Measurements from ENCODE around the gene TNFRSF14. TPM values are rescaled to one million over a fixed set of nuclear protein-coding genes. Genes with fewer than 3 reads are reported as not detected.

The TNFRSF14 gene
- total and polyA plus RNA-seq, 4 donors, result 14.8 to 38.1 (median 29.1) TPM

DNA sequence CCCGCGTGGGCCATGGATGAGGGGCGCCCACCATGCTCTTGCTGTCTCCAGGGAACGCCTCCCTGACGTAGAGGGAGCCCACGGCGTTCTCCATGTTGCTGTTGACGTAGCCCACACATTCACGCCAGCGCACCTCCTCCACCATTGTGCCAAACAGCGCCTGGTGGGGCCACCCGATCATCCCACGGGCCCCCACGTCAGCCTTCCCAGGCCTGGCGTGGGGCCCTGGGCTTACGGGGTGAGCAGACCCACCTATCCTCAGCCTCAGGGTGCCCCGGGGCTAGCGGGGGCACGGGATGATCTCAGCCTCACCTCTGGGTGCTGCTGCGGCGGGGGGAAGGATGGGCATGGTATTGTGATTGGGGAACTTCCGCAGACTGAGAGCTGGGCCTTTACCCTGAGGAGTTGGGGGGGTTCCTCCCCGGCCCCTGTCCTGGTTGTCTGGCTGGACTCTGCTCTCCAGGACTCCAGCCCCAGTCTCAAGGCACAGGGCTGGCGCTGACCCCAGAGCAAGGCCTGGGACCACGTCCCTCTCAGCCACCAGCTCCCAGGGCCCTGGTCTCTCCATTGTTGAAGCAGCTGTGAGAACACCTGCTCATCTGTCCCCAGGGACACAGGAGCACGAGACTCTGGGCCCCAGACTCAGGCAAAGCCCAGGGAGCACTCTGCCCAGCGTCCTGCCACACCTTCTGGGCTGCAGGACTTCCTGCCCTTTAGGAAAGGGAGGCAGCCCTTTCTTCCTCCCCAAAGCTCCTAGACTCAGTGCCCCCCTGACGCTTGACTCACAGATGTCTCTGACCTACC is 40.6 kb downstream of the TNFRSF14 start:
- Histone ChIP-seq H3K4me3 (ENCODE audit: low read depth in 1 of 3, low read length in 3 of 3) (no peak overlapping the region), H3K9me3 (ENCODE audit: control insufficient read depth in 4 of 4, low read length in 3 of 4) (no peaks in the 10 kb centered on the region), H3K4me1 (ENCODE audit: control insufficient read depth in 4 of 4, insufficient read depth in 4 of 4, low read length in 3 of 4) (no peaks in the 10 kb centered on the region), H3K9ac (ENCODE audit: low read depth in 1 of 2, low read length in 2 of 2) (no peak overlapping the region), H3K36me3 (ENCODE audit: control insufficient read depth in 4 of 4, insufficient read depth in 3 of 4, low read depth in 1 of 4, low read length in 3 of 4) (no peaks in the 10 kb centered on the region), H3K27ac (ENCODE audit: low read depth in 1 of 2, low read length in 2 of 2) (no peak overlapping the region), H3K27me3 (ENCODE audit: control insufficient read depth in 4 of 4, insufficient read depth in 4 of 4, low read length in 3 of 4) (no peaks in the 10 kb centered on the region)
- WGBS, result 91% methylated on average over 28 of the region's 28 CpGs
- DNase-seq (ENCODE audit: low spot score), result no peak
- TF ChIP-seq JUND (IDR thresholded peaks at IDR 0.05) (no peak), TAF1 (conservative IDR thresholded peaks at IDR 0.05) (no peak), NR2F2 (IDR thresholded peaks at IDR 0.05) (no peak), RAD21 (IDR thresholded peaks at IDR 0.05) (no peak), RXRA (IDR thresholded peaks at IDR 0.05) (no peak), HNF4G (IDR thresholded peaks at IDR 0.05) (no peak), EGR1 (IDR thresholded peaks at IDR 0.05; ENCODE audit: low read depth in 2 of 2) (no peak), SP1 (IDR thresholded peaks at IDR 0.05) (no peak), FOXA2 (IDR thresholded peaks at IDR 0.05) (no peak), YY1 (IDR thresholded peaks at IDR 0.05) (no peak)
- TF ChIP-seq, protein P1, sequence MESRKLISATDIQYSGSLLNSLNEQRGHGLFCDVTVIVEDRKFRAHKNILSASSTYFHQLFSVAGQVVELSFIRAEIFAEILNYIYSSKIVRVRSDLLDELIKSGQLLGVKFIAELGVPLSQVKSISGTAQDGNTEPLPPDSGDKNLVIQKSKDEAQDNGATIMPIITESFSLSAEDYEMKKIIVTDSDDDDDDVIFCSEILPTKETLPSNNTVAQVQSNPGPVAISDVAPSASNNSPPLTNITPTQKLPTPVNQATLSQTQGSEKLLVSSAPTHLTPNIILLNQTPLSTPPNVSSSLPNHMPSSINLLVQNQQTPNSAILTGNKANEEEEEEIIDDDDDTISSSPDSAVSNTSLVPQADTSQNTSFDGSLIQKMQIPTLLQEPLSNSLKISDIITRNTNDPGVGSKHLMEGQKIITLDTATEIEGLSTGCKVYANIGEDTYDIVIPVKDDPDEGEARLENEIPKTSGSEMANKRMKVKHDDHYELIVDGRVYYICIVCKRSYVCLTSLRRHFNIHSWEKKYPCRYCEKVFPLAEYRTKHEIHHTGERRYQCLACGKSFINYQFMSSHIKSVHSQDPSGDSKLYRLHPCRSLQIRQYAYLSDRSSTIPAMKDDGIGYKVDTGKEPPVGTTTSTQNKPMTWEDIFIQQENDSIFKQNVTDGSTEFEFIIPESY (IDR thresholded peaks at IDR 0.05), result no peak
- TF ChIP-seq, protein P2, sequence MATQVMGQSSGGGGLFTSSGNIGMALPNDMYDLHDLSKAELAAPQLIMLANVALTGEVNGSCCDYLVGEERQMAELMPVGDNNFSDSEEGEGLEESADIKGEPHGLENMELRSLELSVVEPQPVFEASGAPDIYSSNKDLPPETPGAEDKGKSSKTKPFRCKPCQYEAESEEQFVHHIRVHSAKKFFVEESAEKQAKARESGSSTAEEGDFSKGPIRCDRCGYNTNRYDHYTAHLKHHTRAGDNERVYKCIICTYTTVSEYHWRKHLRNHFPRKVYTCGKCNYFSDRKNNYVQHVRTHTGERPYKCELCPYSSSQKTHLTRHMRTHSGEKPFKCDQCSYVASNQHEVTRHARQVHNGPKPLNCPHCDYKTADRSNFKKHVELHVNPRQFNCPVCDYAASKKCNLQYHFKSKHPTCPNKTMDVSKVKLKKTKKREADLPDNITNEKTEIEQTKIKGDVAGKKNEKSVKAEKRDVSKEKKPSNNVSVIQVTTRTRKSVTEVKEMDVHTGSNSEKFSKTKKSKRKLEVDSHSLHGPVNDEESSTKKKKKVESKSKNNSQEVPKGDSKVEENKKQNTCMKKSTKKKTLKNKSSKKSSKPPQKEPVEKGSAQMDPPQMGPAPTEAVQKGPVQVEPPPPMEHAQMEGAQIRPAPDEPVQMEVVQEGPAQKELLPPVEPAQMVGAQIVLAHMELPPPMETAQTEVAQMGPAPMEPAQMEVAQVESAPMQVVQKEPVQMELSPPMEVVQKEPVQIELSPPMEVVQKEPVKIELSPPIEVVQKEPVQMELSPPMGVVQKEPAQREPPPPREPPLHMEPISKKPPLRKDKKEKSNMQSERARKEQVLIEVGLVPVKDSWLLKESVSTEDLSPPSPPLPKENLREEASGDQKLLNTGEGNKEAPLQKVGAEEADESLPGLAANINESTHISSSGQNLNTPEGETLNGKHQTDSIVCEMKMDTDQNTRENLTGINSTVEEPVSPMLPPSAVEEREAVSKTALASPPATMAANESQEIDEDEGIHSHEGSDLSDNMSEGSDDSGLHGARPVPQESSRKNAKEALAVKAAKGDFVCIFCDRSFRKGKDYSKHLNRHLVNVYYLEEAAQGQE (IDR thresholded peaks at IDR 0.05), result no peak
- TF ChIP-seq, protein P3, sequence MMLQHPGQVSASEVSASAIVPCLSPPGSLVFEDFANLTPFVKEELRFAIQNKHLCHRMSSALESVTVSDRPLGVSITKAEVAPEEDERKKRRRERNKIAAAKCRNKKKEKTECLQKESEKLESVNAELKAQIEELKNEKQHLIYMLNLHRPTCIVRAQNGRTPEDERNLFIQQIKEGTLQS (IDR thresholded peaks at IDR 0.05), result no peak
- TF ChIP-seq, protein P4, sequence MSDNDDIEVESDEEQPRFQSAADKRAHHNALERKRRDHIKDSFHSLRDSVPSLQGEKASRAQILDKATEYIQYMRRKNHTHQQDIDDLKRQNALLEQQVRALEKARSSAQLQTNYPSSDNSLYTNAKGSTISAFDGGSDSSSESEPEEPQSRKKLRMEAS (IDR thresholded peaks at IDR 0.05), result no peak

DNA sequence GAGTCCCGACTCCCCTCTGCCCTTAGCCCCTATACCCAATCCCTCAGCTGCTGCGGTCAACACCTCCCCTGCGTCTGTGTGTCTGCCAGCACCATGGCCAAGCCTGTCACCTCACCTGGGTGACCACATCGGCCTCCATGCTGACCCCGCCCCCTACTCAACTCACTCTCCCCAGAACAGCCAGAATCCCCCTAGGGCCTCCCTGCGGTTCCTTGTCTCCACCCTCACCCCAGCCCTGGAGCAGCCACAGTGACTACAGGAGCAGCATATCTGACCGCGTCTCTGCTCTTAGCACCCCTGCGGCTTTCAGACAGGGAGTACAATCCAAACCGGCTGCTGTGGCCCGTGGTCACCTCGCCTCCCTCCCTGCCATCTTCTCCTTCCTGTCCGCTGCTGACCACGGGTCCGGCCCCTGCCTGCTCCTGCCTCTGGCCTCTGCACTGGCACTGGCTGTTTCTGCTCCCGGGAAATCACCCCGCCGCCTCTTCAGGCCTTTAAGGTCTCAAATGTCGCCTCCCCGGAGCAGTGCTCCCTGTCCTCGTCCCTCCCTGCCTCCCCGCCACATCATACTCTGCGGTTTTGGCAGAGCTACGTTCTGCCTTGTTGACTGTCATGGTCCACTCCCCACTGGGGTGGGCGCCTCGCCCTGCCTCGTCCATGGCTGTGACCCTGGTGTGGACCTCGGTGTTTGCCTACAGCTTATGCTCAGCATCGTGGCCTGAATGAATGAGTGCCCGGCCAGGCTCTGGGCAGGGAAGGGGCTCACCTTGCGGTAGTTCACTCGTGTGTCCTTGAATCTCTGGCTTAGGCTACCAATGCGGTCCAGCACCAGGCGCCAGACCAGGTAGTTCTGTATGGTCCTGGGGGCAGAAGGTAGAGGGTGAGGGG is 41.5 kb downstream of the TNFRSF14 start:
- Histone ChIP-seq H3K9me3 (ENCODE audit: control insufficient read depth in 4 of 4, low read length in 3 of 4) (no peaks in the 10 kb centered on the region), H3K36me3 (ENCODE audit: control insufficient read depth in 4 of 4, insufficient read depth in 3 of 4, low read depth in 1 of 4, low read length in 3 of 4) (no peaks in the 10 kb centered on the region), H3K27me3 (ENCODE audit: control insufficient read depth in 4 of 4, insufficient read depth in 4 of 4, low read length in 3 of 4) (no peaks in the 10 kb centered on the region), H3K27ac (ENCODE audit: low read depth in 1 of 2, low read length in 2 of 2) (no peak overlapping the region), H3K4me3 (ENCODE audit: low read depth in 1 of 3, low read length in 3 of 3) (no peak overlapping the region), H3K4me1 (ENCODE audit: control insufficient read depth in 4 of 4, insufficient read depth in 4 of 4, low read length in 3 of 4) (no peaks in the 10 kb centered on the region), H3K9ac (ENCODE audit: low read depth in 1 of 2, low read length in 2 of 2) (no peak overlapping the region)
- WGBS, result 79% methylated on average over 34 of the region's 34 CpGs
- TF ChIP-seq HNF4G (IDR thresholded peaks at IDR 0.05) (no peak), HNF4A (conservative IDR thresholded peaks at IDR 0.05) (no peak), GABPA (IDR thresholded peaks at IDR 0.05 in 1 of 2, conservative IDR thresholded peaks at IDR 0.05 in 1 of 2) (no peak)
- DNase-seq (ENCODE audit: low spot score), result no peak
